HG03354 (cell line): Measurements from ENCODE around the gene ZNF425.
"Not testable (repeated sequence)": the region's sequence is repeated elsewhere in the genome, so short reads cannot be mapped to it uniquely, and the experiment has no call there.

Source experiments
- ATAC-seq: cut with Tn5 transposase; IDR thresholded peaks from one replicate; pipeline ENCODE4 v1.9.1; 2021; ENCODE audit warnings: mild to moderate bottlenecking; ENCODE audit not compliant: unreplicated experiment, poor library complexity, severe bottlenecking

The ZNF425 gene

GRCh38 chr7:149075286-149075685 lies 50.8 kb downstream of the ZNF425 start:
- no peak for ATAC-seq

- ATAC-seq = no peak
Observed at GRCh38 chr7:149074116-149074885, 51.8 kb downstream of the ZNF425 start.

GRCh38 chr7:149072438-149072775 lies 53.7 kb downstream of the ZNF425 start:
- no peak for ATAC-seq

GRCh38 chr7:149071641-149072437 lies 54.3 kb downstream of the ZNF425 start:
- ATAC-seq = peak; percentile 52

- no peak for ATAC-seq
Observed at GRCh38 chr7:149071182-149071635, 54.9 kb downstream of the ZNF425 start.

- ATAC-seq = no peak
Observed at GRCh38 chr7:149070372-149071125, 55.6 kb downstream of the ZNF425 start.

- no peak for ATAC-seq
Observed at GRCh38 chr7:149067869-149068268, 58.3 kb downstream of the ZNF425 start.

GRCh38 chr7:149063476-149063875 lies 62.6 kb downstream of the ZNF425 start:
- no peak for ATAC-seq

GRCh38 chr7:149062217-149062899 lies 63.8 kb downstream of the ZNF425 start:
- ATAC-seq = not testable (repeated sequence)

GRCh38 chr7:149060156-149060555 lies 66.0 kb downstream of the ZNF425 start:
- ATAC-seq = no peak

- ATAC-seq = no peak
Observed at GRCh38 chr7:149053885-149054284, 72.2 kb downstream of the ZNF425 start.

GRCh38 chr7:149053384-149053783 lies 72.7 kb downstream of the ZNF425 start:
- ATAC-seq = no peak
